Kidney (tissue), 14 donors: Measurements from ENCODE around the gene NR3C1. TPM values are rescaled to one million over a fixed set of nuclear protein-coding genes. Genes with fewer than 3 reads are reported as not detected.

Source experiments
- DNase-seq, 5 donors: peaks; one replicate each; pipeline ENCODE4 v3.0.0-alpha.2; 2013 to 2020
- FAIRE-seq: peaks from 2 replicates; lab custom pipeline; 2012; peaks lifted over from hg19 to GRCh38; lab: Jason Lieb, UNC
- H3K27ac ChIP-seq, 2 donors: one replicate each; pipeline ENCODE4 v1.7.0; 2013; ENCODE audit warnings: low read depth in 2 of 2, low read length in 2 of 2, inconsistent platforms in 1 of 2
- H3K27me3 ChIP-seq: one replicate; pipeline ENCODE4 v1.7.1; 2013; ENCODE audit warnings: low read length, inconsistent platforms; ENCODE audit not compliant: control insufficient read depth, insufficient read depth
- H3K36me3 ChIP-seq, 3 donors: one replicate each; pipeline versions ENCODE4 v1.7.0 to v1.7.1; 2013; ENCODE audit warnings: low read length in 3 of 3, control low read depth in 1 of 3, inconsistent platforms in 1 of 3; ENCODE audit not compliant: insufficient read depth in 3 of 3, control insufficient read depth in 2 of 3
- H3K4me1 ChIP-seq, 3 donors: one replicate each; pipeline versions ENCODE4 v1.7.0 to v1.7.1; 2013; ENCODE audit warnings: low read length in 3 of 3, inconsistent platforms in 1 of 3, low read depth in 1 of 3; ENCODE audit not compliant: control insufficient read depth in 2 of 3, insufficient read depth in 2 of 3
- H3K4me3 ChIP-seq, 3 donors: one replicate each; pipeline versions ENCODE4 v1.7.0 to v1.8.1; 2013; ENCODE audit warnings: low read length in 3 of 3, control low read depth in 1 of 3, inconsistent platforms in 1 of 3
- H3K9ac ChIP-seq, 3 donors: one replicate each; pipeline versions ENCODE4 v1.7.0 to v1.7.1; 2013; ENCODE audit warnings: low read length in 3 of 3, control low read depth in 1 of 3, inconsistent platforms in 1 of 3
- H3K9me3 ChIP-seq, 3 donors: one replicate each; pipeline versions ENCODE4 v1.7.0 to v1.7.1; 2013; ENCODE audit warnings: low read length in 3 of 3, control low read depth in 1 of 3, inconsistent platforms in 1 of 3; ENCODE audit not compliant: control insufficient read depth in 2 of 3, insufficient read depth in 1 of 3
- CTCF ChIP-seq: IDR thresholded peaks from 3 replicates; pipeline ENCODE4 v1.5.1; 2012; ENCODE audit warnings: mild to moderate bottlenecking, moderate library complexity, borderline replicate concordance; ENCODE audit not compliant: insufficient read depth; ENCODE audit errors: extremely low read depth
- intact Hi-C: fragments of 100-400 bp; cut with DNase I; formaldehyde crosslinking; loops from one replicate; pipeline ENCODE4 v1.11.1; 2022
- polyA plus RNA-seq: library from polyadenylated mRNA; stranded (reverse); fragments of 350-450 nt; fragmentation: Illumina TruSeq; extraction: RNeasy Lipid Tissue Mini Kit (QIAGEN cat#74804); gene quantifications from one replicate; pipeline ENCODE4 v1.2.3, GENCODE V29; 2014; ENCODE audit warnings: low read depth, low replicate concordance; ENCODE audit not compliant: insufficient read depth
- total RNA-seq: library from RNA; stranded (reverse); fragmentation: NEBNext Ultra II Directional; extraction: Animal tissue kit (Norgen Biotek cat#: 25700); gene quantifications from one replicate; pipeline ENCODE4 v1.2.1, GENCODE V29; 2021
- donor health status: control.
- donor health status: control.
- donor health status: control.
- donor health status: control.
- donor health status: control.
- donor health status: DM: yes; HTN: yes; CAD: no.
- donor health status: Normal renal cell carcinoma (clear cell type).

Gene NR3C1
- total and polyA plus RNA-seq, 2 donors from 2014 or later = 23.4 to 69.0 TPM

GRCh38 chr5:143313298-143313852, 90.1 kb downstream of the NR3C1 start:
- no peaks in the 10 kb centered on the region for H3K9me3 ChIP-seq
- no peaks in the 10 kb centered on the region for H3K4me1 ChIP-seq
- DNase-seq = no peak
- no peak for TF ChIP-seq CTCF
- no peak for FAIRE-seq
- peaks cover 0 to 12% (median 3%) of the 10 kb centered on the region in 3 donors for H3K36me3 ChIP-seq
- no peak overlapping the region for H3K27ac ChIP-seq
- no peak overlapping the region for H3K9ac ChIP-seq
- no peaks in the 10 kb centered on the region for H3K27me3 ChIP-seq
- intact Hi-C loops = no loop called here
- H3K4me3 ChIP-seq = no peak overlapping the region

GRCh38 chr5:143312822-143313221, 90.7 kb downstream of the NR3C1 start:
- Histone ChIP-seq H3K36me3 (peaks cover 2 to 12% (median 3%) of the 10 kb centered on the region in 3 donors), H3K27me3 (no peaks in the 10 kb centered on the region), H3K9me3 (no peaks in the 10 kb centered on the region), H3K4me3 (no peak overlapping the region), H3K4me1 (no peaks in the 10 kb centered on the region), H3K27ac (no peak overlapping the region), H3K9ac (no peak overlapping the region)
- intact Hi-C loops = no loop called here
- DNase-seq (no peak), FAIRE-seq (no peak)
- TF ChIP-seq CTCF = no peak

GRCh38 chr5:143311955-143312354, 91.5 kb downstream of the NR3C1 start:
- Histone ChIP-seq H3K27ac (no peak overlapping the region), H3K4me1 (no peaks in the 10 kb centered on the region), H3K9me3 (no peaks in the 10 kb centered on the region), H3K9ac (no peak overlapping the region), H3K4me3 (no peak overlapping the region), H3K27me3 (no peaks in the 10 kb centered on the region), H3K36me3 (peaks cover 2 to 12% (median 3%) of the 10 kb centered on the region in 3 donors)
- FAIRE-seq (no peak), DNase-seq (no peak)
- intact Hi-C loops = no loop called here
- no peak for TF ChIP-seq CTCF

GRCh38 chr5:143311428-143311827, 92.1 kb downstream of the NR3C1 start:
- Histone ChIP-seq H3K36me3 (peaks cover 2 to 12% (median 3%) of the 10 kb centered on the region in 3 donors), H3K9ac (no peak overlapping the region), H3K4me3 (no peak overlapping the region), H3K9me3 (no peaks in the 10 kb centered on the region), H3K4me1 (no peaks in the 10 kb centered on the region), H3K27me3 (no peaks in the 10 kb centered on the region), H3K27ac (no peak overlapping the region)
- intact Hi-C loops = no loop called here
- FAIRE-seq (no peak), DNase-seq (no peak)
- TF ChIP-seq CTCF = no peak
